ENCODE measurements around the gene SPATA31C1.
"Not testable (repeated sequence)": the region's sequence is repeated elsewhere in the genome, so short reads cannot be mapped to it uniquely, and the experiment has no call there.

GRCh38 chr9:87937352-87937751 is 19.6 kb downstream of the SPATA31C1 start:
- TF ChIP-seq CTCF, POLR2A, POLR2AphosphoS5, EP300 (IDR thresholded peaks at IDR 0.05): not testable (repeated sequence)
